ENCODE results near the gene WDR17.

WDR17 gene

DNA sequence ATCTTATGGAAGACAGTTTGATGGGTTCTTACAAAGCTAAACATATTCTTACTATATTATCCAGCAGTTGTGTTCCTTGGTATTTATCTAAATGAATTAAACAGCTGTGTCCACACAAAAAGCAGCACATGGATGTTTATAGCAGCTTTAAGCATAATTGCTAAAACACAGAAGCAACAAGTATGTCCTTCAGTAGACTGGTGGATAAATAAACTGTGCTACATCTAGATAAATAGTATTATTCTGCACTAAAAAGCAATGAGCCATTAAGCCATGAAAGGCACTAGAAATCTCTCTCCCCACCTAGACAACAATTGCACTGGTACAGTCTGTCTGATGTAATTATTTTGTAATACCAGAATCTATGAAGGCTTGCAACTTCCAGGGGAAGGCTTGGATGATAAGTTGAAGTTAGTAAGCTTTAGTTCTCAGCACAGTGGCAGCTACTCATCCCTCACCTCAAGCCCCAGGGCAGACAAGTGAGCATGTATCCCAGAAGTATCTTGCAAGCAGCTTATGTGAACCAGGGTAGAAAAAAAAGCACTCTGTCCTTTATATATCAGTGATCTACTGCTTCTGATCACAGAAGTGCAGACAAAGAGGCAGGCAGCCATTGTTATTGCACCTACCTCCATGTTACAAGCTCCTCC lies 36.9 kb downstream of the WDR17 start:
- no peak for DNase-seq

DNA sequence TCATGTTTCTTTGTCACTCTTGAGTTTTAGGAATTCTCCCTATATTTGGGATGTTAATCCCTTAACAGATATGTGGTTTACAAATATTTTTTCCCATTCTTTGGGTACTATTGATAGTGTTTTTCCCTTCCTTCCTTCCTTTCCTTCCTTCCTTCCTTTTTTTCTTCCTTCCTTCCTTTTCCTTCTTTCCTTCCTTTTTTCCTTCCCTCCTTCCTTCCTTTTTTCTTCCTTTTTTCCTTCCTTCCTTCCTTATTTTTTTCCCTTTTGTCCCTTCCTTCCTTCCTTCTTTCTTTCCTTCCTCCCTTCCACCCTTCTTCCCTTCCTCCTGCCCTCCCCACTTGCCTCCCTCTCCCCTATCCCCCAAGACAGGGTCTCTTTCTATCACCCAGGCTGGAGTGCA lies 42.1 kb downstream of the WDR17 start:
- no peak for DNase-seq

- no peak for DNase-seq
Measured at GRCh38 chr4:176123710-176124407, 58.2 kb downstream of the WDR17 start.

DNA sequence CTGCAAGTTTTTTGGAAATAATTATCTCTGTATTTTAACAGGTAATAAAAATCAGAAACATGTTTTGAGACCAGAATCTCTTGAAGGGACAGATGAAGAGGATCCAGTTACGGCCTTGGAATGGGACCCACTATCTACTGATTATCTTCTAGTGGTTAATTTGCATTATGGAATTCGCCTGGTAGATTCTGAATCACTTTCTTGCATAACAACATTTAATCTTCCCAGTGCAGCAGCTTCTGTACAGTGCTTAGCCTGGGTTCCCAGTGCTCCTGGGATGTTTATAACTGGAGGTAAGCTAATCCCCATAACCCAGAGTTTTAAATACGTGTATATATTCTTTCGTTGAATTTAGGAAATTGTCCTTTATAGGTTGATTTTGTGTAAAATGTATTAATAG lies 59.4 kb downstream of the WDR17 start:
- no peak for DNase-seq

DNA sequence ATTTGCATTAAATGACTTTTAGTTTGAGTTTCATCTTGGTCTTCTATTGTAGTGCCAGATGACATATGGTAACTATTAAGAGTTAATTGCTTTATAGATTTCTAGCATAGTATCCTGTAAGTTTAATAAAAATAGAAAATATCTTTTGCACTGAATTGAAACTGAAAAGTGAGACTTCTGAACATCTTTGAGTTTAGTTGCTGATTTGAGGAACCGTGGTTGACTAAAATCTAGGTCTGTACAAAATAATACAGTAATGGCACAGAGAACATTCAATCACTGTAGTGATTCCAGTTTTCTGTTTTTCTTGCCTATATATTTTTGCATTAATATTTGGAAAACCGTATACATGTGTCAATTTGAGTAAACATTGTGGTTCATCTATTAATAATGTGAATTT lies 69.0 kb downstream of the WDR17 start:
- no peak for DNase-seq

DNA sequence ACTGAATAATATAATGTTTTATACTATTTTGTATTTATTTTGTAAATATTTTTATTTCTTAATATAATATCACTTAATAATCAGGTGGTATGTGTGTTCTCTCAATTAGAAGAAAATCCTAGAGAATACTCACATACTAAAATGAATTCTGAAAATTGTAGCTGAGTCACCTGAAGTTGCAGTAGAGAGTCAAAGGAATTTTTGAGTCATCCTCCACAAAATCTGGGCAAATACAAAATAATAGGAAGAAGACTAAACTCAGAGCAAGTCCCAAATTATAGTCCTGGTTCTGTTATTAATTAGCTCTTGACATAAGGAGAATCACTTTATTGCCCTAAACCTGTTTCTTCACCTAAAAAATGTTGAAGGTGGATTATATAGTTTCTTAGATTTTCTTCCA lies 72.0 kb downstream of the WDR17 start:
- no peak for DNase-seq

GRCh38 chr4:176139518-176139917 lies 73.9 kb downstream of the WDR17 start:
- DNase-seq, result no peak

GRCh38 chr4:176142253-176142652 lies 76.6 kb downstream of the WDR17 start:
- no peak for DNase-seq

- DNase-seq, result no peak
Measured at GRCh38 chr4:176149680-176150355, 84.2 kb downstream of the WDR17 start.

- no peak for DNase-seq
Measured at GRCh38 chr4:176150356-176150682, 84.7 kb downstream of the WDR17 start.

DNA sequence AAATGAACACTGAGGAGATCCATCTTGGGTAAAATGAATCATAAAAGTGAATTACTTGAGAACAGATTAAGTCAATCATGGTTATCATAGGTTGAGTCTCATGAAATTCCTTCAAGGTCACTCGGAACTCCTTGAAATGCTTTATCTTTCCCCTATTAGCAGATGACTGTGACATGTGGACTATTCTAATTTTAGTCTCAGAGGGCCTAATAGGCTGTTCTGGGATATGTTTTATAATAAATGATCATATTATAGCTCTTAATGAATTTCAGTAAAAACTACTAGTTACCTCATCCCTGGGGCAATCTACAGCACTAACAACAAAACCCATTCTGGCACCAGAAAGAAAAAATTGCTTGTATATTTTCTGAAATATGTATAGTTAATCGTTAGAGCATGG lies 85.1 kb downstream of the WDR17 start:
- no peak for DNase-seq

DNA sequence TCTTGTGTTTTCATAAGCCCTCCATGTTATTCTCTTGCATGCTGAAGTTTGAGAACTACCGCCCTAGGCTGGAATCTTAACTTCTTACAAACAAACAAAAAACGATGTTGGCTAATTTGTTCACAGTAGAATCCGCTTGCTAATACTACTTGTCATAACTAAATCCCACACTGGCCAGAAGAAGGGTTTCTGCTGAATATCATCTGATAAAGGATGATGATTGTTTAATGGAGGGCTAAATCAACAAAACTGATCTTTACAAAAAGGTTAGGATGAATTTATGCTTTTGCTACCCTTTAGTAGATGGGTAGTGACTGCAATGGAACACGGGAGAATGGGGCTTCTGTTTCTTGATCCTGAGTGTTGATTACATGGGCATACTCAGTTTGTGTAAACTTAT lies 87.5 kb downstream of the WDR17 start:
- no peak for DNase-seq

GRCh38 chr4:176156656-176157055 lies 91.0 kb downstream of the WDR17 start:
- no peak for DNase-seq

DNA sequence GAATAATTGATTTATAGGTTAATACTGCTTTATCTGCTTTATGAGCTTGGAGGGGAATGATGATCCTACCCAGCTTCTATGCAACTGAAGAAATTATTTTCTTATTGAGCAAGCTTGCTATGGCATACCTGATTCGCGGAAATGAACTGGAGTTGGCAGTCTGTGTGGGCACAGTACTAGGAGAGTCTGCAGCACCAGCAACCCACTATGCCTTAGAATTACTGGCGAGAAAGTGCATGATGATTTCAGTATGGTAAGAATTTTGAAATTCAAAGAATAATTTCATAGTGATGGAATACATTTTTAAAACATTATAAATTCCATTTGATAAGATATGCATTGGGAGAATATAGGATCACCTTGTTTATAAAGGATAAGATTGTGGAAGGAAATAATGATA lies 97.4 kb downstream of the WDR17 start:
- DNase-seq, result no peak

DNA sequence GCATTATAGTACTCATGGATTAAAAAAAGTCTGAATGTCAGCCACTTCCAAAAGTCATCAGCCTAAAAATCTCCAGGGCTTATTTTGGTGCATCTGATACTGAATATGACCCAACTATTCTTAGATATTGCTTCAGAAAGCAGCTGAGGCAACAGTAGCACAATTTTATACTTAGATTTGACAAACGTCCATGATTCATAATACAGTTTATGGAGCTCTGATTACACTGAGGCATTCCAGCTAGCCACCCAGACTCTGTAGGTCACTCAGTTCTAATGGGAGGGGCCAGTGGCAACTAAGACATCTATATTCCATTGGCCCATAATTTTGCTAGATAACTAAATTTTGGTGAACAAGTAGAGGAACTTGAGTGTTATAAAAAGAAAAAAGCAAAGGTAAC lies 119.4 kb downstream of the WDR17 start:
- no peak for DNase-seq

DNA sequence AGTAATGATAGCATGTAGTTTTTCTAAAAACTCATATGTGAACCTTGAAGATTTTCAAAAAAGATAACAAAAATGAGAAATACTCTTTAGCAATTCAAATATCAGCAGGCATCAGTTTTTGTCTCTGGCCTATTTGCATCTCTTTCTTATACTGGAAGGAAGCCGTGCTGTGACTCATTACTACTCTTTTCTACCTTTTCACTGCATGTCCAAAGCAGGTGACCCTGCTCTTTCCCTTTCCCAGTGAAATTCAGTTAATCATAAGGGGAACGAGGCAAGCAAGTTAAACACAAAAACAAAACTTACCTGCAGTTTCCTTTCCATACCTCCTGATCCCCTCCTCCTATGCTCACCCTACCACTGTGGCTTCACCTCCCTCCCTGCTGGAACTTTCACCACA lies 120.4 kb downstream of the WDR17 start:
- no peak for DNase-seq

GRCh38 chr4:176186671-176187395 lies 121.2 kb downstream of the WDR17 start:
- no peak for DNase-seq

GRCh38 chr4:176187624-176188023 lies 122.0 kb downstream of the WDR17 start:
- no peak for DNase-seq

DNA sequence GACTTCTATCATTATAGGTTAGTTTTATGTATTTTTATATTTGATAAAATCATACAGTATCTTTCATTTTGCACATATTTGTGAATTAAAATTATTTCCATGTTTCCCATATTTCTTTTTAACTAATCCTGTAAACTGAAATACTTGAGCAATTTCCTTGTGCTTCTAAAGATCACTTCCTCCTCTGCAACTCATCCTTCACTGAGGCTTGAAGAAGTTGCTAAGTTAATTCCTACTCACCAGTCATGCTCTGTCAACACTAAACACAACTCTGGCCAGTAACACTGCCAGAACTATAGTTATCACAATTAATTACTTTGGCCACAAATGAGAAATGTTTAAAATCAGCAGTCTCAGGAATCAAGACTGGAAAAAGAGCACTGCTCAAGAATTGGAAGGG lies 123.0 kb downstream of the WDR17 start:
- DNase-seq, result no peak

DNA sequence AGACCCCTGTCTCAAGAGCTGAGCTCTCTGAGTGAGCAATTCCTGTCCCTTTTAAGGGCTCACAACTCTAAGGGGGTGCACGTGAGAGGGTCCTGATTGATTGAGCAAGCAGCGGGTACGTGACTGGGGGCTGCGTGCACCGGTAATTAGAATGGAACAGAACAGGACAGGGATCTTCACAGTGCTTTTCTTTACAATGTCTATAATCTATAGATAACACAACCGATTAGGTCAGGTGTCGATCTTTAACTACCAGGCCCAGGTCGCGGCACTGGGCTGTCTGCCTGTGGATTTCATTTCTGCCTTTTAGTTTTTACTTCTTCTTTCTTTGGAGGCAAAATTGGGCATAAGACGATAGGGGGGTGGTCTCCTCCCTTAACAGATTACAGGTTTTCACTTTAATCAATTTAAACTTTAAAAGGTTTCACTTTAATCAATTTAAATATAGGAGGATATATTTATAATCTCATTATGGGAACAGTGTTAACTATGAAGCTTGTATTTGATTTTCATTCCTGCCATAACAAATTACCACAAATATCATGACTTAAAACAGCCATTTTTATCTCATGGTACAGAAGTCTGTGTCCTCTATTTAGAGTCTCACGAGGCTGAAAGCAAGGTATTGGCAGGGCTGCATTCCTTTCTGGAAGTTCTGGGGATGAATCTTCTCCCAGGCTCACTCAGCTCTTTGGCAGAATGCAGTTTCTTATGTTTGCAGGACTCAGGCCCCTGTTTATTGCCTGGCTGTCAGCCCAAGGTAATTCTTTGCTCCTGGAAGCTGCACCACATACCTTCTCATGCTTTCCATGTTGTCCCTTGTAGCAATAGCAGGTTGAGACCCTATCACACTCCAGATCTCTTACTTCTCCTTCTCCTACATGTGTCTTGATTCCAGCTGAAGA lies 124.5 kb downstream of the WDR17 start:
- DNase-seq, result no peak

- DNase-seq, result peak; percentile 44
Measured at GRCh38 chr4:176191974-176192373, 126.3 kb downstream of the WDR17 start.

- DNase-seq, result no peak
Measured at GRCh38 chr4:176193126-176193525, 127.5 kb downstream of the WDR17 start.

GRCh38 chr4:176193938-176194337 lies 128.3 kb downstream of the WDR17 start:
- DNase-seq, result no peak

Data from NCI-H2081 treated with DMSO at 0.1 percent for 48 hours (cell line).